Mesothelial cell of epicardium (in vitro differentiated cells): ENCODE measurements around the gene THAP3. TPM values are rescaled to one million over a fixed set of nuclear protein-coding genes. Genes with fewer than 3 reads are reported as not detected.
"Not testable (repeated sequence)": the region's sequence is repeated elsewhere in the genome, so short reads cannot be mapped to it uniquely, and the experiment has no call there.

Experiments used
- DNase-seq, 2 experiments: peaks; one replicate each; pipeline ENCODE4 v3.0.0; 2021; ENCODE audit warnings: low spot score in 2 of 2; ENCODE audit not compliant: unreplicated experiment in 2 of 2
- H3K27ac Mint-ChIP-seq: 2 replicates; pipeline ENCODE4 v1.8.0; 2021; ENCODE audit warnings: mixed read lengths
- H3K27me3 Mint-ChIP-seq: 2 replicates; pipeline ENCODE4 v1.8.0; 2021; ENCODE audit warnings: low read depth, mixed read lengths
- H3K36me3 Mint-ChIP-seq: 2 replicates; pipeline ENCODE4 v1.8.0; 2021; ENCODE audit warnings: mixed read lengths
- H3K4me1 Mint-ChIP-seq: 2 replicates; pipeline ENCODE4 v1.8.0; 2021; ENCODE audit warnings: mixed read lengths
- H3K4me3 Mint-ChIP-seq: 2 replicates; pipeline ENCODE4 v1.8.0; 2021; ENCODE audit warnings: mild to moderate bottlenecking, moderate library complexity, mixed read lengths
- H3K9me3 Mint-ChIP-seq: 2 replicates; pipeline ENCODE4 v1.8.0; 2021; ENCODE audit warnings: mixed read lengths
- CTCF ChIP-seq: fragments of 200-600 bp; sonication (generic); IDR thresholded peaks from one replicate; pipeline ENCODE4 v1.5.0; 2021; ENCODE audit warnings: antibody characterized with exemption; ENCODE audit not compliant: unreplicated experiment
- total RNA-seq: library from RNA; stranded (reverse); gene quantifications from 3 replicates; pipeline ENCODE4 v1.2.1, GENCODE V29; 2021

Gene THAP3
- total RNA-seq, 1 donor from 2014 or later = 22.9 TPM

- no peak for DNase-seq
- Mint-ChIP-seq H3K27me3 (no peaks in the 10 kb centered on the region), H3K27ac (no peak overlapping the region), H3K36me3 (peaks cover 13% of the 10 kb centered on the region), H3K4me1 (no peaks in the 10 kb centered on the region), H3K9me3 (no peaks in the 10 kb centered on the region), H3K4me3 (no peak overlapping the region)
- TF ChIP-seq CTCF = no peak
Observed at GRCh38 chr1:6653436-6654290, 29.0 kb downstream of the THAP3 start.

- no peak for TF ChIP-seq CTCF
- Mint-ChIP-seq H3K4me3 (no peak overlapping the region), H3K27me3 (no peaks in the 10 kb centered on the region), H3K9me3 (no peaks in the 10 kb centered on the region), H3K4me1 (peaks cover 6% of the 10 kb centered on the region), H3K27ac (no peak overlapping the region), H3K36me3 (peaks cover 9% of the 10 kb centered on the region)
- no peak for DNase-seq
Observed at GRCh38 chr1:6657138-6657537, 32.5 kb downstream of the THAP3 start.

DNA sequence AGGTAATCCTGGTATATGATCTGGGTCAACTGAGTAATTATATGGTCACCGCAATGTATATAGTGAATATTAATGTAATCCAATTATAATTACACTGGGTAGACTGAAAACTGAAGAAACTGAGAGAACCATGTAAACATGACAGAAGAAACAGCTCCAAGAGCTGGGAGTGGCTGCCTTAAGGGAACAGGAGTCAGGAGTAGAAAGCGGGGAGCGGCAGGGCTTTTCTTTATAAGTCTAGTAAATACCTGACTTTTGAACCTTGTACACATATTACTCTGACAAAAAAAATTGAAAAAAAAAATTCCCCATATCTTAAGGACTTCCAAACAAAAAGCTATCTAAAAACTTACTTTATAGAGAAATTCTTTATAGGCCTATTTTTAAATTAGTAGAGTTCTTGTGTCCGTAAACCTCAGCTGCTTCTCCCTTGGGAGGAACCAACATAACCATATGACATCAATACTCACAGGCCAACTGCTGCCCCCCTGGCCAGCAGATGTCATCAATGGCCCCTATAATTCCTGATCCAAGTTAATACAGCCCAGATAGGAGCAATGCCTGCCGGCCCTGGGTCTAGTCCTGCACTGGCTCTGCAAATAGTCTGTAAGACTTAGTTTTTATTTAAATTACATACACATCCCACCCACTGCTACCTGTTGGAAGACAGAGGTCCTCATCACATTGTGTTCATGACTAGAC, 33.8 kb downstream of the THAP3 start:
- DNase-seq = no peak
- Mint-ChIP-seq H3K27ac (no peak overlapping the region), H3K4me1 (peaks cover 6% of the 10 kb centered on the region)

DNA sequence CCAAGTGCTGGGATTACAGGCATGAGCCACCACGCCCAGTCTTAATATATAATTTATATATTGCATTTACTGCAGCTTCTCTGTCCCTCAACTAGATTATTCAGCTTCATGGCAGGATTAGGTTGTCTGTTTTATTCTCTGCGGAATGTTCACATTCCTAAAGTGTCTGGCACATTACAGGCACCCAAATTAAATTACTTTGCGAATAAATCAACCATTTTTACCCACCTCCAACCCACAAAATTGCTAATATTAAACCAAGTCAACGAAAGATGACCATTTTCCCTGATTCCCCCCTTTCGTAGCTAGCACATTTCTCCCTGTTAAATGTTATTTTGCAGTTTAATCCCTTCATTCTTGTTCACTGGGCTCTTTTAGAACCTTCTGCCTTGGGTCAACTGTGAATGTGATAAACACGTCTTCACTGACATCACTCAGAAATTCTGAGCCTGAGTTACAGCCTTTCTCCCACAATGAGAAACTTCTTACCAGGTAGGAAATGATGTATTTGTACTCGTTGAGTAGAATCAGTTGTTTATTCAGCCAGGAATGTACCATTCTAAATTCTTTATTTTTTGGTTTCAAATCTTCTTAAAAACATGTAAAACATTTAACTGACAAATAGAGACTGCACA, 35.9 kb downstream of the THAP3 start:
- Mint-ChIP-seq H3K9me3 (no peaks in the 10 kb centered on the region), H3K27me3 (no peaks in the 10 kb centered on the region), H3K36me3 (peaks cover 14% of the 10 kb centered on the region), H3K4me3 (no peak overlapping the region), H3K4me1 (peaks cover 6% of the 10 kb centered on the region), H3K27ac (no peak overlapping the region)
- no peak for TF ChIP-seq CTCF
- no peak for DNase-seq

More for the DNA sequence above, 33.8 kb downstream of the THAP3 start:
- Mint-ChIP-seq H3K27me3 (no peaks in the 10 kb centered on the region), H3K4me3 (no peak overlapping the region), H3K9me3 (no peaks in the 10 kb centered on the region), H3K36me3 (peaks cover 8% of the 10 kb centered on the region)
- TF ChIP-seq CTCF = no peak

DNA sequence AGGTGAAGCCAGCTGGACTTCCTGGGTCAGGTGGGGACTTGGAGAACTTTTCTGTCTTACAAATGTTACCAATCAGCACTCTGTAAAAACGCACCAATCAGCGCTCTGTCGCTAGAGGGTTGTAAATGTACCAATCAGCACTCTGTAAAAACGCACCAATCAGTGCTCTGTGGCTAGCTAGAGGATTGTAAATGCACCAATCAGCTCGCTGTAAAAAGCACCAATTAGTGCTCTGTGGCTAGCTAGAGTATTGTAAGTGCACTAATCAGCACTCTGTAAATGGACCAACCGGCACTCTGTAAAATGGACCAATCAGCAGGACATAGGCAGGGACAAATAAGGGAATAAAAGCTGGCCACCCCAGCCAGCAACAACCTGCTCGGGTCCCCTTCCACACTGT, 37.8 kb downstream of the THAP3 start:
- H3K4me1 Mint-ChIP-seq, H3K27me3 Mint-ChIP-seq, H3K4me3 Mint-ChIP-seq, DNase-seq, H3K27ac Mint-ChIP-seq, H3K9me3 Mint-ChIP-seq: not testable (repeated sequence)
- H3K36me3 Mint-ChIP-seq = peaks cover 22% of the 10 kb centered on the region

- H3K9me3 Mint-ChIP-seq = no peaks in the 10 kb centered on the region
- TF ChIP-seq CTCF = no peak
- H3K27ac Mint-ChIP-seq = no peak overlapping the region
- no peaks in the 10 kb centered on the region for H3K4me1 Mint-ChIP-seq
- H3K4me3 Mint-ChIP-seq = no peak overlapping the region
- H3K36me3 Mint-ChIP-seq = peaks cover 31% of the 10 kb centered on the region
- no peak for DNase-seq
- no peaks in the 10 kb centered on the region for H3K27me3 Mint-ChIP-seq
Observed at GRCh38 chr1:6666696-6667095, 42.0 kb downstream of the THAP3 start.
